ENCODE results near the gene EFCAB11. TPM values are rescaled to one million over a fixed set of nuclear protein-coding genes. Genes with fewer than 3 reads are reported as not detected.

Gene EFCAB11
- polyA plus RNA-seq, 1 donor, result 4.8 TPM

- no peak for DNase-seq
Observed at GRCh38 chr14:89765346-89765745, 189.2 kb downstream of the EFCAB11 start.

GRCh38 chr14:89760086-89760485 is 194.4 kb downstream of the EFCAB11 start:
- DNase-seq, result no peak

- no peak for DNase-seq
Observed at GRCh38 chr14:89757313-89757939, 197.1 kb downstream of the EFCAB11 start.

GRCh38 chr14:89755816-89756215 is 198.7 kb downstream of the EFCAB11 start:
- DNase-seq, result no peak

GRCh38 chr14:89753828-89754412 is 200.6 kb downstream of the EFCAB11 start:
- DNase-seq, result no peak

GRCh38 chr14:89750908-89751392 is 203.6 kb downstream of the EFCAB11 start:
- no peak for DNase-seq

GRCh38 chr14:89750281-89750755 is 204.2 kb downstream of the EFCAB11 start:
- DNase-seq, result no peak

GRCh38 chr14:89748004-89748403 is 206.5 kb downstream of the EFCAB11 start:
- no peak for DNase-seq

GRCh38 chr14:89747126-89747525 is 207.4 kb downstream of the EFCAB11 start:
- DNase-seq, result no peak

GRCh38 chr14:89746654-89747053 is 207.9 kb downstream of the EFCAB11 start:
- DNase-seq, result no peak

GRCh38 chr14:89746135-89746534 is 208.4 kb downstream of the EFCAB11 start:
- no peak for DNase-seq

Other genes starting within 250 kb of the EFCAB11 start
- gene TDP1, start 1.2 kb upstream of the EFCAB11 start, polyA plus RNA-seq (ENCODE audit: insufficient read length), result 9.4 TPM
- gene KCNK13, start 107.3 kb upstream of the EFCAB11 start, polyA plus RNA-seq (ENCODE audit: insufficient read length), result 0.40 TPM

All from hindlimb muscle (tissue), 1 donor.